GM19239 (cell line): ENCODE measurements around the gene RAB31.
"Not testable (repeated sequence)": the region's sequence is repeated elsewhere in the genome, so short reads cannot be mapped to it uniquely, and the experiment has no call there.

Experiments used
- DNase-seq: peaks from one replicate; pipeline ENCODE4 v3.0.0; 2011; ENCODE audit warnings: low spot score; ENCODE audit not compliant: insufficient read length
- FAIRE-seq: peaks from 2 replicates; lab custom pipeline; 2011; peaks lifted over from hg19 to GRCh38; lab: Jason Lieb, UNC

The RAB31 gene

DNA sequence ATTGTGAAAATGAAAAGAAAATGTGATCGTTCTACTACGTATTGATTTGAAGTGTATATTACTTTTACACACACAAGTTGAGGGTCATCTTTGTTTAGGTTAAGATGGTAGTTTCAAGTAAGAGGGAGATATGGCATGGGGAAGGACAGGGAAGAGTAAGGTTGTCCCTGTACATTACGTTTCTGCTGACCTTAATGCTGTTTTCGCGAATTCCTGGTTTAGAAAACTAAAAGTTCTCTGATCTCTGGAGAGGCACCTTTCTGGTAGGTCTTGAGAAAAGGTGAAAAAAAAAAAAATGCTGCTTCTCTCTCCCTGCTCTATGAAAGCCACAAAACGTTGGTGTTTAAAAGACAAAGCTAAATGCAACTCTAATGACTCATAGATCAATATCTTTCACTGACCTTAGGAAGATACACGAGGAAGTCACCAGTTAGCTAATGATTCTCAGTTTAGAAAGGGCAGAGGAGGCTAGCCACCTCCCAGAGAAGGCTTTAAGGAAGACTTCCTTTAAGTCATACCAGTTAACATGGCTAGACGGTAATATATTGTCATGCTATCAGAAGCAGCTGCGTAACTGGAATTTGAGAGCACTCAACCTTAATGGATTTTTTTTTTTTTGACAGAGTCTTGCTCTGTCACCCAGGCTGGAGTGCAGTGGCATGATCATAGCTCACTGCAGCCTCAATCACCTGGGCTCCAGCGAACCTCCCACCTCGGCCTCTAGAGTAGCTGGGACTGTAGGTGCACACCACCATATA lies 190.9 kb downstream of the RAB31 start:
- DNase-seq (no peak), FAIRE-seq (no peak)

GRCh38 chr18:9899550-9899930 lies 191.4 kb downstream of the RAB31 start:
- not testable (repeated sequence) for FAIRE-seq, DNase-seq

DNA sequence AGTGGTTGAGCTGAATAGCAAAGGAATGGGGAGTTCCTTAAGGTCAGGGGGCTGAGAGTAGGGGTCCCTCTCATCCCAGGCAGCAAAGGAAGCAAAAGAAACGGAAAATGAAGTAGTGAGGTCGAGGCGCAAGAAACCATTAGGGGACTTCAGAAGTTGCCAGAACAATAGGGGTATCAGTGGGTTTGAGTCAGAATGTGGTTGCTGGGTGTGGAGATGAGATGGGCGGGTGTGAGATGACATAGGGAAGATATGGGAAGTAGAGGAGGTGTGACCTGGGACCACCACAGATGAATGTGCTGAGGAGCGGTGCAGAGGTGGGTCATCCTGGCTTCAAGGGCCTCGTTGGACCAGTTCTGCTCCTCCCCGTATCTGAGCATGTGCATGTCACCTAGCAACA lies 192.6 kb downstream of the RAB31 start:
- no peak for DNase-seq
- FAIRE-seq = no peak

DNA sequence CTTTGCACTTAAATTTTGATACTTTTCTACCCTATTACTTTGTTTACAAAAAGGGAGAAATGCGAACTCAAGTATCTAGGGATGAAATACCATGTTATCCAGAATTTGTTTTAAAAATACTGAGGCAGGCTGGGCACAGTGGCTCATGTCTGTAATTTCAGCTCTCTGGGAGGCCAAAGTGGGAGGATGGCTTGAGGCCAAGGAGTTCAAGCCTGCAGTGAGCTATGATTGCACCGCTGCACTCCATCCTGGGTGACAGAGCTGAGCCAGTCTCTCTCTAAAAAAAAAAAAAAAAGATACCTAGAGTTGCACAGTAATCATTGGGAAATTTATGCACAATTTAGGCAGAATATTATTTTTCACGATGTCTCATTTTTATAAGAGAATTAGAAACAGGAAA lies 193.3 kb downstream of the RAB31 start:
- DNase-seq (no peak), FAIRE-seq (no peak)

DNA sequence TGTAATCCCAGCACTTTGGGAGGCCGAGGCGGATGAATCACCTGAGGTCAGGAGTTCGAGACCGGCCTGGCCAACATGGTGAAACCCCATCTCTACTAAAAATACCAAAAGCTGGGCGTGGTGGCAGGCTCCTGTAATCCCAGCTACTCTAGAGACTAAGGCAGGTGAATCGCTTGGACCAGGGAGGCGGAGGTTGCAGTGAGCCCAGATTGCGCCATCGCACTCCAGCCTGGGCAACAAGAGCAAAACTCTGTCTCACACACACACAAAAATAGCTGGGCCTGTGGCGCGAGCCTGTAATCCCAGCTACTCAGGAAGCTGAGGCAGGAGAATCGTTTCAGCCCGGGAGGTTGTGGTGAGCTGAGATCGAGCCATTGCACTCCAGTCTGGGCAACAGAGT lies 194.2 kb downstream of the RAB31 start:
- not testable (repeated sequence) for FAIRE-seq, DNase-seq

DNA sequence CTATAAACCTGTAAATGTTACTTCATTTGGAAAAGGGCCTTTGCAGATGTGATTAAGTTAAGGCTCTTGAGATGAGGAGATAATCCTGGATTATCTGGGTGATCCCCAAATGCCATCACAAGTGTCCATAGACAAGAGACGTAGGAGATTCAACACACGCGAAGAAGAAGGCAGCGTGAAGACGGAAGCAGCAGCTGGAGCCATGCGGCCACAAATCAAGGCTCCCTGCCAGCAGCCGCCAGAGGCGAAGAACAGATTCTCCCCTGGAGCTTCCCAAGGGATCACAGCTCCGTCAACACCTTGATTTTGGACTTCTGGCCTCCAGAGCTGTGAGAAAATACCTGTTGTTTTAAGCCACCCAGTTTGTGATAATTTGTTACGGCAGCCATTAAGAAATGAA lies 194.7 kb downstream of the RAB31 start:
- no peak for FAIRE-seq
- DNase-seq = no peak

- DNase-seq = no peak
- FAIRE-seq = no peak
Observed at GRCh38 chr18:9905401-9905922, 197.4 kb downstream of the RAB31 start.

GRCh38 chr18:9906481-9906880 lies 198.4 kb downstream of the RAB31 start:
- no peak for FAIRE-seq
- DNase-seq = no peak

GRCh38 chr18:9907867-9908266 lies 199.8 kb downstream of the RAB31 start:
- DNase-seq (no peak), FAIRE-seq (no peak)

DNA sequence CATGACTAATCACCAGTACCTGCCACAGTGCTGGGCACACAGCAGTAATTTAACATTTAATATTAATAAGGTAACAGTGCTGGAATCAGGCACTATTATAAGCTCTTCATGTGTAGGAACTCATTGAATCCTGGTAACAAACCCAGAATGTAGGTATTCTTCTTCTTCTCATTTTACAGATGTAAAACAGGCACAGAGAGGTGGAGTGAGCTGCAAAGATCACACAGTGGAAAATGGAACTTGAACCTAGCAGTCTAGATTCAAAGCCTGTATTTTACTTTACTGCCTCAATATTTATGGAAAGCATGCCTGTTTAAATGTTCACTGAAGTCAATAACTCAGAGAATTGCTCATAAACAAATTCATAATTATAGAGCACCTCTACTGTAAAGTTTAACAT lies 202.0 kb downstream of the RAB31 start:
- no peak for FAIRE-seq

GRCh38 chr18:9910661-9911060 lies 202.6 kb downstream of the RAB31 start:
- FAIRE-seq (no peak), DNase-seq (no peak)

More for the DNA sequence above, 202.0 kb downstream of the RAB31 start:
- DNase-seq = no peak

DNA sequence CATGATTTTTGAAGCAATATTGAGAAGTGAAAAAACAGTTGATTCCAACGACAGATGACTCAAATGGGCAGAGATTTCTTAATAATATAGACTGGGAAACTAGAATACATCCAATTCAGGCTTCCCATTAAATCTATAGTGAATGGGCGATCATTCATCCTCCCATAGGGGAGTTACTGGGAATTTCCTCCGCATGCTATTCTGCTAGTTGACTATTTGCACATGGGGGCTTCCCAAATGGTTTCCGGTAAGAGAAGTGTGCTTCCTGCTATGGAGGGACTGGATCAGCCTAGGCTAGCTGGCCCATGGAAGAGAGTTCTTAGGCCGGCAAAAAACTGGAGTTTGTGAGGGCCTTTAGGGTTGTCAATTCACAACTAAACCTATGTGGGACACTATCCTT lies 203.1 kb downstream of the RAB31 start:
- DNase-seq = no peak
- no peak for FAIRE-seq
